ACHN (cell line): Measurements from ENCODE around the gene PHLPP1.

ENCODE experiments used
- DNase-seq: peaks from one replicate; pipeline ENCODE4 v3.0.0-alpha.2; 2015
- in situ Hi-C: cut with HindIII; loops from 2 replicates; pipeline ENCODE4 v1.10.0; 2017; ENCODE audit warnings: low sequenced_read_pairs, low pct_ligation_motif_present, low pct_unique_long_range_greater_than_20kb

Gene PHLPP1

DNA sequence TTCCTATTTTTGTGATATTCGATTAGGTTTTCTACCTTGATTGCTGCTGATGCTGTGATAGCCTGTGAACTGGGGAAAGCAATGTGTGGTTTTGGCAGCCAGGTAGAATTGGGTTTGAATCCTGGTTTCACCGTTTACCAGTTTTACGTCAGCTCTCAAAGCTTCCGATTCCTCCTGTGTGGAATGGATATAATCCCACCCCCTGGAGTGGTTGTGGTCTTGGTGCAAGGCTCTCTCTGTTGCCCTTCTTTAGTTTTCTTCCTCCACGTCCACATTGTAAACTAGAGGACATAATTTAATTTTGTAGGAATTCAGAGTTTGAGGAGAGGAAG lies 45.0 kb downstream of the PHLPP1 start:
- in situ Hi-C loops: no loop called here

DNA sequence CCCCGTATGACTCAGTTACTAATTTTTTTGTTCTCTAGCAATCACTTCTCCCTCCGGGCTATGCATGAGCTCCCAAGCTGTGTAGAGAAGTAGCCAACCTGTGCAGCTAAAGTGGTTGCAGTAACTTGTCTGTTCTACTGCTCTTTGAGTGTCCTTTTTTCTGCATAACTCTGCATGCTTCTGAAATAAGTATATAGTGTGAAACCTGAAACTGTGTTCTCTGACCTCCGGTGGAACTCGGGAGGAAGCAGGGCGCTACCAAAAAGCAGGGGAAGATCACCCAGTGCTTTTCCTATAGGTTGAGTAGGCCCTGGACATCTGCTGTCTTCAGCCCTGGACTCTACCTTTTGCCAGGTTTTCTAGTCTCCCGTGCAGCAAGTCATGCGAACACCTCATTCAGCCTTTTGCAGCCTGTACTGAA lies 47.8 kb downstream of the PHLPP1 start:
- DNase-seq: no peak
- in situ Hi-C loops: no loop called here

More for the DNA sequence above, 45.0 kb downstream of the PHLPP1 start:
- DNase-seq: no peak

DNA sequence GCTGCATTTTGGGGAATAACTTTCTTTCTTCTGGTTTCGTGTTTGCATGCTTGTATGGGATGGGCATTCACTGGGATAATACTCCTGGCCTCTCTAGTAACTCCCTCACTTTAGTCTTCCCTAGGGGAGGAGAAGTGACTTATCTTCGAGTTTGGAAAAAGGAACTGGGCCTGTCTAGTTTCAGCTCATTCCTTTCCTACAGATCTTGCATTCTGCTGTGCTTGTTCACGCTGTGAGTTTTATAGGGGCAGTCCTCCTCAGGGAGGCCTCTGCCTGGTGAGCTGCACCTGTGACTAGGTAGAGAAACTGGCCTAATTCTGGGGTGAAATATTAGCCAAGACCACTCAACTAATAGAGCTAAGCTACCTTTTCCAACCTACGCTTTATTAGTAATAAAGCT lies 50.9 kb downstream of the PHLPP1 start:
- DNase-seq: no peak
- in situ Hi-C loops: no loop called here

DNA sequence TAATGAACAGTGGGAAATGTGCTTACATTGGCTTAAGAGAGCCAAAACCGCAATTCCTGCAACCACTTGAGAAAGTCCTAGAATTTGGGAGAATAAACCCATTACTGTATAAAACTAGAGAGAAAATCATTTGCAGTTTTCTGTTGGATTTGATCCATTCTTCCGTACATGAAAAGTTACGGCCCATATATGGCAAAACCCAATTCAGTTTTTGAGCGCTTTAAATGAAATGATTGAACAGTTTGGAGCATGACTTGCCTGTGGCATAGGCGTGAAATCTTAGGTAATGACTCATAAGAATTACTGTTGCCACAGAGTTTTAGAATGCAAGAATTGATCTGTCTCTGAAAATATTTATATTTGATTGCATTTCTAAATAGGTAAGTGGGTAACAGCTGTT lies 52.0 kb downstream of the PHLPP1 start:
- peak; percentile 34 for DNase-seq
- in situ Hi-C loops: no loop called here

DNA sequence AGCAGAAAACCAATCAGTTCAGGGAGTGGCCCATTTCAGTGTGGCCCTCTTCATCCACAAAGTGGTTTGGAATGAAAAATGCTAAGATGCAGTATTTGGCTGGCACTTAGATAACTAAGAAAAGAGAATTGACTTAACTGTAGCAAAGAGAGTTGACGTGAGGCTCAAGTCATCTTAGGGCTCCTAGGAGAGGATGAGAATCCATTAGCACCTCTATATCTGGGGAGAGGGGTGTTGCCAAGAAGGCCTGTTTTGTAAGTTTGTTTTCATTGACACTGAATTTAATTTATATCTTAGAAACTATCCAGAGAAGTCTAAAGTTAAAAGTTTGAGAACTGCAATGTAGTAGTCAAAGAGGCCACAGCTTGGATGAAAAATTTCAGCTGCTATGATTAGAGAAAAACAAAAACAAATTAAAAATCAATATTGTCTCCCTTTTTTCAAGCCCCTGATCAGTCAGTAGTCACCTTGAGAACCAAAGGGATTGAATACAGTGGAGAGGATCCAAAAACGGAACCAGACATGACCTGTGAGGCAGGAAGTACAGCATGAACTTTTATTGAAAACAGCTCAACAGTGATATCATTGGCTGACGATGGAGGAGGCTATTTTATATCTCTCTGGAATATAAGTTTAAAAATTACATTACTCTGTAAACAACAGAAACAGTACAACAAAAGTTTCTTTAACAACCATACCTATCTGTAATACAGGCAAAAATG lies 52.7 kb downstream of the PHLPP1 start:
- in situ Hi-C loops: no loop called here
- DNase-seq: no peak

DNA sequence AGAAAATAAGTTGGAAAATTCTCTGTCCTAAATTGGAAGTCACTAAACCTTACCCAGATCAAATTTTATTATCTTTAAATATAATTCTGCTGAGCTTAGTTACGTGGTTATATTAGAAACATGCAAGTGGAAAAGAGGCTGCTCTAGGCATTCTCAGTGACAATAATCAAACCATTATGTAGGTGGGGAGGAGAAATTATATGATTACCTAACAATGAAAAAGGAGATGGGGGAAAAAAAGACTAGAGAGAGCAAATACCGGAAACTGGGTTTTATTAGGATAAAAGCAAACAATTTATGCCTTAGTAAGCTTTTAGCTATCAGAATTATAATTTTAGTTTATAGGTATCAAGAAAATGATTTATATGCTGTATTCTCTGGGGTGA lies 53.2 kb downstream of the PHLPP1 start:
- in situ Hi-C loops: no loop called here
- DNase-seq: no peak

DNA sequence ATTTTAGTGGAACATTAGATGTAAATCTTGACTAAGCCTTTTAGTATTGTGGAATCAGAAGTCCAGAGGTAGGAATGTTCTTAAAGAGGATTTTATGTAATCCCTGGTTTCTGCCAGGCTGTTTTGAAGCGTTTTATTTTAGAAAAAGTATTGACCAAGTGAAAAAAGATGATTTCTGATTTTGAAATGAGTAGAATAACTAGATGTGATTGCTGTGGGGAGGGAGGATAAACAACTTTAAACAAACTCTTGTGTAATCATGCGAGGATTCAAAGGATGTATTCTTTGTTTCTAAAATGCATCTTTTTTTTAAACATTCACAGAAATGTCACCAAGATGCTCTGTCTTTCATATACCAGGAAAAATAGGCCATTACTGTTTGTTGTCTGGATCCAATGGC lies 53.9 kb downstream of the PHLPP1 start:
- DNase-seq: no peak
- in situ Hi-C loops: no loop called here

DNA sequence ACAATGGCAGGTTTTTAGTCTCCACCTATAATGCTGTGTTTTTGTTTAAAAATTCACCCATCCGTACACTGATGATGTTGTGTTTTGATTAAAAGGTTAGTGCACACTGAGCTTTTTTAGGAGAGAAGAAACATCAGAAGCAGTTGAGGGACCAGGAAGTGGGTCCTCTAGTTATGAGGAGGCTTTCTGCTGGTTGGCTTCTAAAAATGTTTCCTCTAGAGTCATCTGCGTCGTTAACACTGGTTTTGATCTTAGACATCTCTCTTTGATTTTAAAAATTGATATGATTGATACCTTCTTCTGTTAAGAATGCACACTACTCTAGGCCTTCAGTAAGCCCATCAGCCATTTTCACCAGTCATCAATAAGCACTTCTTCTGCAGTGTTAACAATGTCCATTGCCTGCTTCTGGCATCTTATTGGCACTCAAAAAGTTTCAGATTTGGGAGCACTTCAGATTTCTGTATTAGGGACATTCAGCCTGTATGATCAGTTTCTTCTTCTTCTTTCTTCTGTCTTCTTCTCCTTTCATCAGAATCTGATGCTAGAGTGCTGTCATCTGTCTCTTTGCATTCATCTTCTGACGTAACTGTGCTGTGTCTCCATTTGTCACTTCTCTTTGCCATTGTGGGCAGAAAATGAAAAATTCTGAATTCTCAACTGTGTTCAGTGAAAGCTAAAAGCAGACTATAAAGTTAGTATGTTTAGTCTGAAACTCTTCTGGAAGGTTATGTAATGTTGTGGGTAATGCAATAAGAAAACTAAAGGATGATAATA lies 56.3 kb downstream of the PHLPP1 start:
- in situ Hi-C loops: no loop called here
- DNase-seq: no peak

DNA sequence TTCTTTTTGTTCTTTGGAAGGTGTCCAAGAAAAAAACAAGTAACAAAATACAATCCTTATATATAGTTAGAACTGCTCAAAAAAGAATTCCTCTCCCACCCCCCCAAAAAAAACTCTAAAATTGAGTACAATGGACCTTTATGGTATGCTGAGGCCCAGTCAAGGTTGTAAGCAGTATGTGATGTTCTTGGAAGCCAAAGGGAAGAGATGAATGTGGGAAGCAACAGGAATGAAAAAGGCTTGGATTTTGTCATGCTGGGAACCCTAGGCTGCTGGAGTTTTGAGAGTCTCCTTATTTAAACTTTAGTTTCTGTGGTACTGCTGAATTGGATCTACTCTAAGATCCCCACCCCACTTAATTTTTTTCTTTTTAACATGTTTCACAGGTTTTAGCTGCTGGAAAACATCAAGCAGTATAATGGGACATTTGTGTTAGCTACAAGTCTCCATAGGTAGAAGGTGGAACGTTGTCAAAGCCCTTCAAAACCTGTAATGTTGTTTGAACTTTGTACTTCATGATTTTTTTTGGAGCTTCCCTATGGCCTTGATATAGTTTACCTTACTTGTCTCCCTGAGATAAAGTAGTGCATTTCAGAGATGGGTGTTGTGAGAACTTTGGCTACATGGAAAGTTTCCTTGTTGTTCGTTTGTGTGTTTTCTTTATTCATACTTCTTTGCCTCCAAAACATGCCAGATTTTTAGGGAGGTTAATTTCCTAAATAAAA lies 57.7 kb downstream of the PHLPP1 start:
- in situ Hi-C loops: no loop called here
- no peak for DNase-seq

DNA sequence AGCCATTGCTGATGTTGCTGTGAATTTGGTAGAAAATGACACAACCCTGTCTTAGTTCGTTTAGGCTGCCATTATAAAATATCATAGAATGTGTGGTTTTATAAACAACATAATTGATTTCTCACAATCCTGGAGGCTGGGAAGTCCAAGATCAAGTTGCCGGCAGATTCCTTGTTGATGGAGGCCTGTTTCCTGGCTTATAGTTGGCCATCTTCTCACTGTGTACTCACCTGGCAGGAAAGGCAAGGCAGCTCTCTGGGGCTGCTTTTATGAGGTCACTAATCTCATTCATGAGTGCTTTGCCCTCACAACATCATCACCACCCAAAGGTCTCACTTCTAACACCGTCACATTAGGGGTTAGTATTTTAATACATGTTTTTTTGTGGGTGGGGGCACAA lies 58.4 kb downstream of the PHLPP1 start:
- in situ Hi-C loops: no loop called here
- DNase-seq: no peak

DNA sequence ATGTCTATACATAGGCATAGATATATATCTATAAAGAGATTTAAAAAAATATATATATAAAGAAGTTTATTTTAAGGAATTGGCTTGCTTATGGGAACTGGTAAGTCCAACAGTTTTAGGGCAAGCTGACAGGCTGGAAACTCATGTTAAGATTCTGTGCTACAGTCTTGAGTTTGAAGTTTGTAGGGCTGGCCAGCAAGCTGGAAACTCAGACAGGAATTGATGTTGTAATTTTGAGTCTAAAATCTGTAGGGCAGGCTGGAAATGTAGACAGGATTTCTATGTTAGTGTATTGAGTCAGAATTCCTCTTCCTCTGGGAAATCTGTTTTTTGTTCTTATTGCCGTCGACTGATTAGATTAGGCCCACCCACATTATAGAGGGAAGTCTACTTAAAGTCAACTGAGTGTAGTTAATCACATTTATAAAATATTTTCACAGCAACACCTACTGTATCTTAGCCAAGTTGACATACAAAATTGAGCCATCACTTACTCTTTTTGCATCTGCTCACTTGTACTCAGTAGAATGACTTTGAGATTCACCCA lies 60.8 kb downstream of the PHLPP1 start:
- no peak for DNase-seq
- in situ Hi-C loops: no loop called here

DNA sequence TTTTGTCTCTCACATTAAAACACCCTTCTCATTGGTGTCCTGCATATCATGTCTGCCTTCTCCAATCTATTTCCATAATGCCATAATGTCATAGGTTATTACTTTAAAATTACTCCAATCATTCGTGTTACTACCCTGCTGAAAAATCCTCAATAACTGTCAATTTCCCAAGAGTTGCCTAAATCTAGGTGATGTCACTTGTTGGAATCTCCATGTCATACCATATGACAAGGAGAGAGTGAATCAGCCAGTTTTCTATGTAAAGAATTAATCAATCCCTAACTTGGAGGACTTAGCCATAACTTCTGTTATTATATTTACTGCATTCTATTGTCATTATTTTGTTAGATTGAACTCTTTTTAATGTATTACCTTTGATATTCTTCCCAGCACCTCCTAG lies 62.5 kb downstream of the PHLPP1 start:
- no peak for DNase-seq
- in situ Hi-C loops: no loop called here

DNA sequence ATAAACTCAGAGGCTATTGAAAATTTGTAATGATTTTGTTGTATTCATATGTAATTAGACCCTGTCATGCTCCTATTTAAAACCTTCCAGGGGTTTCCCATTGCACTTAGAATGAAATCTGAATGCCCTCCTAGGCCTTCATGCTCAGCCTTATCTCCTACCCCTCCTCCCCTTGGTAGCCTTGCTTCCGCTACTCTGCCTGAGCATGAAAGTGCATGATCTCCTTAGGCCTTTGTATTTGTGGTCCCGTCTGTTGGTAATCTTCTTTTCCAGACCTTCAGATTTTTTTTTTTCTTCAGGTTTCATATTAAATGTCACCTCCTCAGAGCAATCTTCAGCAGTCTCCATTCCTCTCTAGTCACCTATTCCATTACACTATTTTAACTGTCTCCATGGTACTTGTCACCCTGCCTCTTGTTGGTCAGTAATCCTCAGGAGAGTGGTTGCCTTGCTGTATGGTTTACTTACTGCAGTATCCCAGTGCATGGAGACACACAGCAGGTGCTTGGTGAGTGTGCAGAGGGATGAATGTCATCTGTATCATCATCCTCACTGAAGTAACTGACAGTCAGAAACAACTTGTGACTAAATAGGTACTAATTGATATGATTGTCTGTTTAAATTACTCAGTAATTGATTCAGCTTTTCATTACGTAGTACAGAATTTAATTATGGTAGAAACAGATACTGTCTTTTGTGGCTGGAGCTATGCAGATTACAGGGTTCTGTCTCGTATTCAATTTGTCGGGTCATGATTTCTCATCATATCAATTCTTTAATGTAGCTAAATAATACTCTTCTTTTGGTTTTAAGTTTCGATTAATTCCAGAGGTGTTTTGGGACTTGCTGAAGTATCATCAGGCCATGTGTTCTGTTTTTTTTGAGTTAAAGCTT lies 63.9 kb downstream of the PHLPP1 start:
- in situ Hi-C loops: no loop called here
- no peak for DNase-seq

DNA sequence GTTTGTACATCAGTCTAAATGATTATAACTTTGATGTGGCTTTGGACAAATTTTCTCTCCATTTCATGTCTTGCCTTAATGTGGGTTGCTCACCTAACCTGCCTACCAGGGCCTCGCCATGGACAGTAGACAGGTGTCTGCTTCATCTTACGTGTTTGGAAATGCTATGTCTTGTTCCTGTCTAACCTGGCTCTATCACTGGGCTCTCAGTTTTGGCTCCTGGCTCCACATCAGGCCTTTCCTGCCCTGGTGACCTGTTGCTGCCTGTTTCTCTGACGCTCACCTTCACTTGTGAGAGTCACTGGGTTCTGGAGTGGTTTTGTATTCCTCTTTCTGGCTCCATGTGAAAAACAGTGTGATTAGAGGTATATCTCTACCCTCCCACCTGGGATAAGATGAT lies 65.9 kb downstream of the PHLPP1 start:
- in situ Hi-C loops: no loop called here
- no peak for DNase-seq

DNA sequence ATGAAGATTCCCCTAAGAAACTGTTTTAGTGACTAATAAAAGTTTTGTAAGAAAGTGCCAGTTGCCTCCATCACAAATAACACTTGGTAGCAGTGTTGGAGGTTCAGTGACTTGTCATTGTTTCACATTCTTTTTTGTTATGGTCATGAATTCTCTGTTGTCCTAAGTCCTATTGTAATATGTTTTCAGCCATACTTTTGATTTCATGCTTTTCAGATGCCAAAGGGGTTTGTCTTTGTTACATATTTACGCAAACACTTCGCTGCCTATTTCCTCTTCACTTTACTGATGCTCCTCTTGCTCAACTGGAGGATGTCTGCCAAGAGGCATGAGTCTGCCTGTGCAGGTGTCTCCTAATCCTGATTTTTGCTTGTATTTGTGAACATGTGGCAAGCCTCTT lies 66.6 kb downstream of the PHLPP1 start:
- DNase-seq: no peak
- in situ Hi-C loops: no loop called here

DNA sequence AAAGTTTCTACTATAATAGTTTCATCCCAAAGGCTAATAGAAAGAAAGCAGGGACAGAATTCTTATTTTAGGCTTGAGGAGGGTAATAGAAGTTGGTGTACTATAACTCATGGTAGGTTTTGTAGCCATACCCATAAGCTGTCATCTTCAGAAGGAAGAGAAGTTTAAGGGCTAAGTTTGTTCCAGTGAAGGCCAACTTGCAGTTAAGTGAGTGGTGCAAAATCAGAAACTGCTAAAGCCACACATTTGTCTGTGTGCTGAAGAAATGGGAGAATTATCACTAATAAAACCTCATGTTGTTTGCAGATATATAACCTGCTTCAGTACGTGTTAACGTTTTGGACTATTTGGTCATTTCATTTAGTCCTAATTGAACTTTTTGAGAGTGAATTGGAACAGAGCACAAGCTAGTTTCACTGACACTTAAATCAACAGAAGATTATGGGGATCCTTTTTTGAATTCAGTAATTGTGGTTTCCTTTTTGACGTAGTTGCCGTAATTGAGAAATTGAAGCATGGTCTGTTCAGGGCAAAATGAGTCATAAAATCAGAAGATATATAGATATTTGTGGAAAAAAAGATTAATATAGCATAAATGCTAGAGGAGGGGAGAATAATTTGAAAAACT lies 69.1 kb downstream of the PHLPP1 start:
- no peak for DNase-seq
- in situ Hi-C loops: no loop called here

DNA sequence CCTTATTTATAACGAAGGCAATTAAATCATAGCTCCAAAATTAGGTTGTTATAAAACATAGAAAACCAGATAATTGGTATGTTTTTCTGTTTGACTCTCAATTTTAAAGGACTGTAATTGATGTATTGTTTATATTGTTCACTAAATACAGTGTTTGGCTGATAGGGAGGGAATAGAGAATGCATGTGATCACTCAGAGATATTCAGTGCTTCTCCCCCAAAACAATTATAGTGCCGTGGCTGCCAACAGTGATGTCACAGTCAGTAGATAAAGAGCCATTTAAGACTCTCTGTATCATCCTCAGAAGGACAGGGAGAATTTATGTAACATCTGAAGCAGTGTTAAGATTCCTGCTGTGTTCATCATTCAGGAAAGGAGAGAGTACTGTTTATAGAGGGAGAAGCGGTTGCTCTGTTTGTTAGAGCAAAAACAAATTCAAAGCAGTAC lies 69.6 kb downstream of the PHLPP1 start:
- DNase-seq: no peak
- in situ Hi-C loops: no loop called here

DNA sequence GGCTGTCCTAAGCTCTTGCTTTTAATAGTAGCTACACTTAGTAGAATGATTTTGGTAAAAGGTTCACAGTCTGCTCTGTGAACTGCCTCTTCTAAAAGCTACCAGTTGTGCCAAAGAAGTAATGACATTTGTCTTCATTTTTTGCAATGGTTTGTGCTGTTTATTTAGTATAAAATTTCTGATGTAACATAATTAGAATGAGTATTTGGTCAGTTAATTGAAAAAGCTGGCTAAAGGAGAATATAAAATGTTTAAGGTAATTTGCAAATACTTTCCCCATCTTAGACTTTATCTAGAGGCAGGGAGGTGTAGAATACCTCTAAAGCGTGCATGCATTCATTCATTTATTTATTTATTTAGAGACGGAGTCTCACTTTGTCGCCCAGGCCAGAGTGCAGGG lies 71.3 kb downstream of the PHLPP1 start:
- no peak for DNase-seq
- in situ Hi-C loops: no loop called here
